GM13976 (cell line): ENCODE measurements around the gene GMPR.

Experiments
- DNase-seq: peaks from one replicate; pipeline ENCODE4 v3.0.0; 2012; ENCODE audit warnings: low spot score
- in situ Hi-C: fragments of 300-500 bp; cut with MboI; formaldehyde crosslinking; loops from one replicate; pipeline ENCODE4 v1.12.0; 2022; ENCODE audit warnings: low sequenced_read_pairs, mixed read lengths, inconsistent platforms; ENCODE audit not compliant: unreplicated experiment
- TF ChIP-seq, protein P1 (sequence below): IDR thresholded peaks from 2 replicates; pipeline ENCODE4 v1.5.1; 2012; ENCODE audit warnings: borderline replicate concordance, mild to moderate bottlenecking; ENCODE audit not compliant: insufficient read depth; ENCODE audit errors: extremely low read depth, missing control alignments, control extremely low read depth

The GMPR gene

DNA sequence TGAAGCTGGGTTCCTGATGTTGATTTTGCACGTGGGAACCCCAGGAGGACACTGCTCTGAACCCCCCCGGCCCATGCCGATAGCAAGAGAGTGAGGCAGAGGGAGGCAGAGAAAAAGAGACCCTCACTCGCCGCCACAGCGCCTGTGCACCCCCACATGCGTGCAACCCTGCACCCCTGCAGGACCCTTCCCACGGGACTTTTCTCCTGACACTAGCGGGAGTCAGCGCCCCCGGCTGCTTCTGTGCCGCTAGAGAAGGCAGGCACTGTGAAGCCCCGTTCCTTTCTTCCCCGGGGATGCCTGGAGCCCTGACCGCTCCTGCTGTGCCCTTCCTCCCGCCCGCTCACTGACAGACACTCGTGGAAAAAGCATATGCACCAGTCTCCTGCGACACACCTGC is 67.4 kb downstream of the GMPR start:
- TF ChIP-seq, protein P1, sequence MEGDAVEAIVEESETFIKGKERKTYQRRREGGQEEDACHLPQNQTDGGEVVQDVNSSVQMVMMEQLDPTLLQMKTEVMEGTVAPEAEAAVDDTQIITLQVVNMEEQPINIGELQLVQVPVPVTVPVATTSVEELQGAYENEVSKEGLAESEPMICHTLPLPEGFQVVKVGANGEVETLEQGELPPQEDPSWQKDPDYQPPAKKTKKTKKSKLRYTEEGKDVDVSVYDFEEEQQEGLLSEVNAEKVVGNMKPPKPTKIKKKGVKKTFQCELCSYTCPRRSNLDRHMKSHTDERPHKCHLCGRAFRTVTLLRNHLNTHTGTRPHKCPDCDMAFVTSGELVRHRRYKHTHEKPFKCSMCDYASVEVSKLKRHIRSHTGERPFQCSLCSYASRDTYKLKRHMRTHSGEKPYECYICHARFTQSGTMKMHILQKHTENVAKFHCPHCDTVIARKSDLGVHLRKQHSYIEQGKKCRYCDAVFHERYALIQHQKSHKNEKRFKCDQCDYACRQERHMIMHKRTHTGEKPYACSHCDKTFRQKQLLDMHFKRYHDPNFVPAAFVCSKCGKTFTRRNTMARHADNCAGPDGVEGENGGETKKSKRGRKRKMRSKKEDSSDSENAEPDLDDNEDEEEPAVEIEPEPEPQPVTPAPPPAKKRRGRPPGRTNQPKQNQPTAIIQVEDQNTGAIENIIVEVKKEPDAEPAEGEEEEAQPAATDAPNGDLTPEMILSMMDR, result no peak
- DNase-seq, result no peak
- in situ Hi-C loops, result no loop called here

DNA sequence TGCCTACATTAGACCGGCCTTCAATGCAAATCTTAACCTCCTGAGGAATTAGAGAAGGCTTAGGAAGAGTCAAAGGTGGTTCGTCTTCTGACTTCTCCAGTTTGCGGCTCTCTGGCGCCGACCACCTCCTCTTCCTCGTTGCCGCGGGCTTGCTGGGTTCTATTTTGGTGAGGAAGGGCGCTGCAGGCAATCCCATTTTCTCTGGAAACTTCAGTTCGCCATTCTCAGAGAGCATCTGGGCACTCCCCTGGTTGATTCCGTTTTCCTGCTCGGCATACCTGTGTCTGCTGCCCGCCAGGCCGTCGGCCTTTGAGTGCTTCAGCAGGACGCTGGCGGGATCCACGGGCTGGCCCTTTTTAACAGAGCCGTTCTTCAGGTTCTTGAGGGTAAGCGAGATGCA is 67.9 kb downstream of the GMPR start:
- DNase-seq, result no peak
- in situ Hi-C loops, result no loop called here
- TF ChIP-seq, protein P1, result no peak

DNA sequence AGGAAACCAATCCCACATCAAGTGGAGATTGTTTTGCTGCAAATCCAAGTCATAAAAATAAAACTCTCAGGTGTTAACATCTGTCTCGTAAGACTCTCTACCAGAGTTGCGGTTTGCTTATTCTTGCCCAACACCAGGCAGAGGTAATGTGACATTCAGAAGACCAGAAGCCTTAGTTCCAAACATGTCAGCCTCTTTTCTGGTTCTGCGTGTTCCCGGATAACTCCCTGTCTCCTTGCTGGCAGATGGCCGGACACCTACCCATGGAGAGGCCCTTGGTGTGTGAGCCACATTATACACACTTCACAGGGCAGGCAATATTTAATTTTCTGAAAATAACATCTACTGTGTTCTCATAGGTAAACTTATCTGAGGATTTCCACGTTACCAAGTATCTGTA is 73.4 kb downstream of the GMPR start:
- TF ChIP-seq, protein P1, result no peak
- no peak for DNase-seq
- in situ Hi-C loops, result no loop called here

DNA sequence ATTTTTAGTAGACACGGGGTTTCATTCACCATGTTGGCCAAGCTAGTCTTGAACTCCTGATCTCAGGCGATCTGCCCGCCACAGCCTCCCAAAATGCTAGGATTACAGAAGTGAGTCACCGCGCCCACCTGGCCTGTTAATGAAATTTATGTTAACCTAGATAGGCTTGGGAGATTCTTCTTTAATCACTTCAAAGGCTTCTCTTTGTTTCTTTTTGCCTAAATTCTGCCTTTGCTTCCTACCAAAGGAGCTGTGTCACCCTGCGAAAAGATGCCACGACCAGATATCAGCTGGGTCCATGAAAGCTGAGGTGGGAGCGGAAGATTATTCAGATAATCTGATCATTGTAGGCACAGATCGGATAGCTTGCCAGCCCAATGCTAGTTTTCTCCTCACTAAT is 75.3 kb downstream of the GMPR start:
- in situ Hi-C loops, result no loop called here
- TF ChIP-seq, protein P1, result no peak

DNA sequence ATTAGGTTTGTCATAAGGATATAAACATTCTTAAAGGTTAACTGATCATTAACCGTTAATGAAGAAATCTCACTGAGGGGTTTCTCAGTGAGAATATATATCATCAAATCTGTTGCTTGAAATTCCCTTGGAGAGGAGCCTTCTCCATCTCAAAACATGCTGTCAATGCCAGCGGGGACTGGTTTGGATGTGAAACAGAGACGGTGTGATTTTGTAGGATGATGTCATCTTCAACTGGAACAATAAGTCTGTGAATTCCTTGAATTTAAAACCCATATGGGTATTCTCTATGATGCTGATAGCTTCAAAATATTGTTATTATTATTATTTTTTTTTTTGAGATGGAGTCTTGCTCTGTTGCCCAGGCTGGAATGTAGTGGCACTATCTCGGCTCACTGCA is 75.9 kb downstream of the GMPR start:
- in situ Hi-C loops, result no loop called here
- DNase-seq, result no peak
- TF ChIP-seq, protein P1, result no peak

More for the DNA sequence above, 75.3 kb downstream of the GMPR start:
- DNase-seq, result no peak

DNA sequence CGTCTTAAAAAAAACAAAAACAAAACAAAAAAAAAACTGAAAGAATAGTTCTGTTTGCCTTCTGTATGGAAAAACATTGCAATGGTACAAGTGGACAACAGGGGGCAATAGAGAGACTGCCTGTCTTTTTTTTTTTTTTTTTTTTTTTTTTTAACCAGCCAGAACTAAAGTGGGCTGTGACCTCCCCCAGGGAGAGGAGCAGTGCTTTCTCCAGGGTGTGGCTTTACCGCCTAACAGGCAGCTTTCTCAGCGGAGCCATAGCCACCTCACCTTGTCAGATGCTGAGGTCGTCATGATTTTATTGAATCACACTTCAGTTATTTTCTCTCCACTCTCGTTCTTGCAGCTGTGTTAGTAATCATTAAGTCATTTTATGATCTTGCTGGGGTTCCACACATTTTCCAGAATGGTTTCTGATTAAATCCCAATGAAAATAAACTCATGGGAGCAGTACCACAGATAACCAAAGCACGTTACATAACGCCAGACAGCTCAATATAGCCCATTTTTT is 78.4 kb downstream of the GMPR start:
- in situ Hi-C loops, result no loop called here
- peak; percentile 63 for DNase-seq
- TF ChIP-seq, protein P1, result peak; percentile 40

DNA sequence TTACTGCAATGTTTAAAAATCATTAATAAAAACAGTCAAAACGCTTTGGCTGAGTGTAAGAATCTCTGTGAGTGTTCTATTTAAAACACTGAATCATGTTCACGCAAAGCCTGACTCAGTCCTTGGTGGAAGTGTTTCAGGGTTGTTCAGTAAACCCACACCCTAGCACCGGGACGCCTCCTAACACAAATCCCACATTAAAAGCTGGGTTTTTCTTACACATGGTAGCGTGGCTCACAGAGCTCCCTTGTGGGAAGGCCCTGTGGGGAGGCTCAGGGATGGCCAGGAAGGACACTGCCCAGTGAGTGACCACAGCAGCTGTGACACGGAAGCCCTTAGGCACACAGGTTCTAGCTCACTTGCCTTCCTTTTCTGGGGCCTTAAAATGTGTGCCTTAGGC is 80.2 kb downstream of the GMPR start:
- no peak for DNase-seq
- TF ChIP-seq, protein P1, result no peak
- in situ Hi-C loops, result no loop called here
